ENCODE measurements around the gene ACAP1.
"Not testable (repeated sequence)": the region's sequence is repeated elsewhere in the genome, so short reads cannot be mapped to it uniquely, and the experiment has no call there.

The ACAP1 gene

DNA sequence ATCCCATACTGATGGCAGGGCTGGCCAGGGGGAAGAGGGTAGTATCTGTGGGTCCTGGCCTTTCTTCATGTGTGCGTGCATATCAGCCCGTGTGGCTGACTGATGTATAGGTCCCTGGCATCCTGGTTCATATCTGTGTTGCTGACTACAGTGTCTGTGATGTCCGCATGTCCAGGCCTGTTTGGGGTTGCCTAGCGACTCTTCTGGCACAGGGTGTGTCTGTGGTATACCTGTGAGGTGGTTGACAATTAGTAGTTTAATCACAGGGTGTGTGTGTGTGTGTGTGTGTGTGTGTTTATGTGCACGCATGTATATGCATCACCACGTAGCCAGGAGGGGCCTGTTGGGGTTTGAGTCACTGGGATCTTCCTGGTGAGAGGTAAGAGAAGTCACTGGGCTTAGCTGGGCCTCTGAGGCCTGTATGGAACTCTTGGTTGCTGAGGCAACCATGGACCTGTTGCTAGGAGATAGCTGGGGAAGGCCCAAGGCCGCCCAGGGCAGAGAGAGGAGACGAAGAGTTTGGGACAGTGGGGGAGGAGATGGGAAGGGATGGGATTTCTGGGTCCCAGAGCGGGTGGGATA, 18.0 kb downstream of the ACAP1 start:
- no peak for DNase-seq (ENCODE audit: low read depth)

DNA sequence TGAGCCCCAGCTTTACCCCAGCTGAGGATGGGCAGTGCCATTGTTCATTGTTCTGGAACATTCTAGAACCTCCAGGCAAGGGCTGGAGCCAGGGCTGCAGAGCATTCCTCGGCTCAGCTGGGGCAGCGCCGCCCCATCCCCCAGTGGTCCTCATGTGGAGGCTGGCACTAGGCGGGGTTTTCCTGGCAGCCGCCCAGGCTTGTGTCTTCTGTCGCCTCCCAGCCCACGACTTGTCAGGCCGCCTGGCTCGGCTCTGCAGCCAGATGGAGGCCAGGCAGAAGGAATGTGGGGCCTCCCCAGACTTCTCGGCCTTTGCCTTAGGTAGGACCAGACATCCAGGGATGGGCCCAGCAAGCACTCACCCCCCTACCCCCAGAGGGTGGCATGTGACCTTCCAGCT, 18.7 kb downstream of the ACAP1 start, which contains the start of gene TMEM95:
Gene TMEM95, plus strand, starts transcription at position 104 of the 400 bp plus-strand sequence. Its CDS starts 49 bp downstream, at position 153.
- no peak for DNase-seq (ENCODE audit: low read depth)

DNA sequence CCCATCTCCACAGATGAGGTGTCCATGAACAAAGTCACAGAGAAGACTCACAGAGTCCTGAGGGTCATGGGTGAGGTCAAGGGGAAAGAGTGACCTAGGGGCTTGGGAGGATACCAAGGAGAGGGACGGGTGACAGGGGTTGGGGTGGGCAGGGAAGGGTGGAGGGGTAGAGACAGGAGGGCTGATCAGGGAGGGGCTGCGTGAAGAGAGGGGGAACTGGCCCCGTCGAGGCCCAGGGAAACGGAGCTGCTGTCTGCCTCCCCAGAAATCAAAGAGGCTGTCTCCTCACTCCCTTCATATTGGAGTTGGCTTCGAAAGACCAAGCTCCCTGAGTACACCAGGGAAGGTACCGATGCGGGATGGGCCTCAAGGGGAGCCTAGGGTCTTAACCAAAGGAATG, 19.2 kb downstream of the ACAP1 start:
- no peak for DNase-seq (ENCODE audit: low read depth)

DNA sequence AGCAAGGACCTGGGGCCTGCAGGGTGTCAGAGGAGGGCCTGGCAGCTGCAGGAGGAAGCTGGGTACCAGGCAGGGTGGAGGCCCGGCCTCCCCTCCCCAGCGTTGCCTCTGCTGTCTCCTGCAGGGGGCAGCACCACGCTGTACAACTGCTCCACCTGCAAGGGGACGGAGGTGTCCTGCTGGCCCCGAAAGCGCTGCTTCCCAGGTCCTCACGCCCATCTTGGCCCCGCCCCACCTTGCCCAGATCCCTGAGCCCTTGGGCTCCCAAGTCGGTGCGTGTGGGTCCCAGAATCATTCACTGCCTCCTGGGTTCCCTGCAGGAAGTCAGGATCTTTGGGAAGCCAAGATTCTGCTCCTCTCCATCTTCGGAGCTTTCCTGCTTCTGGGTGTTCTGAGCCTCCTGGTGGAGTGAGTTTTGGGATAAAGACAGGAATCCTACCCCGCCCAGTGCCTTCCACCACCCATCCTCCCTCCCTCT, 19.8 kb downstream of the ACAP1 start:
- peak; percentile 73 for DNase-seq (ENCODE audit: low read depth)

DNA sequence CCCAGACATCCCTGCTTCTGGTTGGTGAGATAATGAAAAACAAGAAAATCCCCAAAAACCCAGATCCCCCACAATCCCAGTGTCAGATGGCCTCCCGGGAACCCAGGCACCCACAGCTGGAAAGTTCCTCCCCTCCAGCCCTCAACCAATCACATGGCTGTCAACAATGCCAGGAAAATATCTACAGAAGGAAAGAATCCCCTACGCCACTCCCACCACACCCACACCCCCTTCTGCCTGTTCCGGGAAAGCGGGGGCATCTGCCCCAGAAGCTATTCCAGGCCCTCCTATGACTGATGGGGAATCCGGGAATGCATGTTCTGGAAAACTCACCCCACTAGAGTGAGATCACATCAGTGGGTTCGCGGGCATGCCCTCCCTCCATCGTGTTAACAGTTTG, 20.4 kb downstream of the ACAP1 start:
- DNase-seq (ENCODE audit: low read depth): no peak

DNA sequence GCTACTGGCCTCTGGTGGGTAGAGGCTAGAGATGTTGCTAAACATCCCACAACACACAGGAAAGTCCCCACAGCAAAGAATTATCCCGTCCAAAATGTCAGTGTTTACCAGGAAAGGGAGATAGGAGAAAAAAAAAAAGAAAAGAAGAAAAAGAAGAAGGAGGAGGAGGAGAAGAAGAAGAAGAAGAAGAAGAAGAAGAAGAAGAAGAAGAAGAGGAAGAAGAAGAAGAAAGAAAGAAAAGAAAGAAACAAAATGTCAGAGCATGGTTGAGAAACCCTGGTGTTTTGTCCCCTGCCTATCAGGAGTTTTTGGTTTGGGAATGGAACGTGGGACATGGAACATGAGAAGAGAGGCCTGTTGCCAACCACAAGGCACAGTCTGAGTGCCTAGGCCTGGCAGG, 21.1 kb downstream of the ACAP1 start:
- DNase-seq (ENCODE audit: low read depth): no peak

DNA sequence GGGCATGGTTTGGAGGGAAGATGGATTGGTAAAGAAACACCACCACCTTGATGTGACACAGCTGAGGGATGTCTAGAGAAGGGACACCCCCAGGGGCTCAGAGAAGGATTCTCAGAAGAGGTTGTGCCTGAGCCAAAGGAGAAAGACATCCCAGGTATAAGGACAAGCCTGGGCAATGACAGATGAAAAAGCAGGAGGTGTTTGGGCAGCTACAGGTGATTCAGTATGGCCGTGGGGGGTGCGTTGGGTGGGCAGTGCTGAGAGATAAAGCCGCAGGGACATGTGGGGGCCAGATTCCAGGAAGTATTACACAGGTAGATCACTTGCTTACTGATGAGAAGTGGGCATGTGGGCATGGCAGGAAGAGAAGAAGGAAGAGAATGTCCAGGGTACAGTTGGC, 25.6 kb downstream of the ACAP1 start:
- no peak for DNase-seq (ENCODE audit: low read depth)

DNA sequence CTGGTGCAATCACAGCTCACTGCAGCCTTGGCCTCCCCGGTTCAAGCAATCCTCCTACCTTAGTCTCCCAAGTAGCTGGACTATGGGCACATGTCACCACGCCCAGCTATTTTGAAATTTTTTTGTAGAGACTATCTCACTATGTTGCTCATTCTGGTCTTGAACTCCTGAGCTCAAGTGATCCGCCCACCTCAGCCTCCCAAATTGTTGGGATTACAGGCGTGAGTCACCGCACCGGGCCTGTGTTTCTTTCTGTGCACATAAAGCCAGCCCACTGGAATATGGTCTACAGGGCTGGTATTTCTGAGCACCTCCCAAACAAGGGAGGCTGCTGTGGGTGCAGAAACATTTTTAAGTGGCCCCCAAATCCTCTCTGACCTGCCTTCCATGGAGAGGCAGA, 27.0 kb downstream of the ACAP1 start:
- no peak for DNase-seq (ENCODE audit: low read depth)

DNA sequence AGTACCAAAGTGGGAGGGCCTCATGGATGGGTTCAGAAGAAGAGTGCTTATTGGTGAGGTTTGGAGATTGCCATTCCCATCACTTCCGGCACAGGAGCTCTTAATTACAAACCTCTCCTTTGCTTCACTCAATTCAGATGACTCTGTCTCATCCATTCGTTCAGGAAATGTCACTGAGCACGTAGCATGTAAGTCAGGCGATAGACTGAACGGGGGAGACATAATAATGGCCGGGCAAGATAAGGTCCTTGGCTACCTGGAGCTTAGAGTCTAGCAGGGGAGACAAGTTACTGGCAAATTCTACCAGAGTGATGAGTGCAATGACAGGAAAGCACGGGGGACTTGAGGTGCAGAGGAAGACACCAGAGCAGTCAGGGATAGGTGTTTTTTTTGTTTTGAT, 29.6 kb downstream of the ACAP1 start:
- not testable (repeated sequence) for DNase-seq (ENCODE audit: low read depth)

DNA sequence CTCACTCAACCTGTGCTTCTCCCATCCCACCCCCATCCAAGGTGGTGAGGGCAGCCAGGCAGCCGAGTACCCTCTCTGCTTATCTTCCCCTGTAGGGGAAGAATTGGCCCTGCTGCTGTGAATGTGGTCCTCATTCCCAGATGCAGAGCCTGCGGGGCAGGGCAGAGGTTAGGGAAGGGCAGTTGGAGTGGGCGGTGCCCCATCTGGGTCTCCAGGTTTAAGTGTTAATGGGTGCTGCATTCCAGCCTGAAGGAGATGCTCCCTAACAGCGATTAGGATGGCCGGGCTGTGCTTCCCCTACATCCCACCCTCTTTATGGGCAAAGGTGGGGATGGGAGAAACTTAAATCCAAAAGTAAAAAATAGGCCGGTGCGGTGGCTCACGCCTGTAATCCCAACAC, 30.8 kb downstream of the ACAP1 start:
- DNase-seq (ENCODE audit: low read depth): no peak

DNA sequence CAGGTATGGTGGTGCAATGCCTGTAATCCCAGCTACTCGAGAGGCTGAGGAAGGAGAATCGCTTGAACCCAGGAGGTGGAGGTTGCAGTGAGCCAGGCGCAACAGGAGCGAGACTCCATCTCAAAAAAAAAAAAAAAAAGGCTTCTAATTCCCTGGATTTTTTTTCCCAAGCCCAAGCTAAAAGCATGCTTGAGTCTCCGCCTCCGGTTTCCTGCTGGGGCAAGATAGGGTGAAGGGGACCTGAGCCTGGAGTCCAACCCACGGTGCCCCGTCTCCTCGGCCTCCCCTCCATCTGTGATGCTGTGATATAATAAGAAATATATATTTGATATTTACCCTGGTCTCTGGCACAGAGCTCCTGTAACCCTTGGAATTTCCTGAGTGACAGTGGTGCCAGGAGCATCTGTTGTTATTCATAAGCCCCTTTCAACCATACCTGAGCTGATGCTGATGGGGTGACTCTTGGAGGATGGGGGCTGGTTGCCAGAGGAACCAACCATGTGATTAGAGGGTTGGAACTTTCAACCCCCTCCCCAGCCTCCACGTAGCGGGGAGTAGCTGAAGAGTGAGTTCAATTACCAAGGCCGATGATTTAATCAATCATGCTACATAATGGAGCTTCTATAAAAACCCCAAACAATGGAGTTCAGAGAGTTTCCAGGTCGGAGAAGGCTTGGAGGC, 31.7 kb downstream of the ACAP1 start:
- DNase-seq (ENCODE audit: low read depth): no peak

DNA sequence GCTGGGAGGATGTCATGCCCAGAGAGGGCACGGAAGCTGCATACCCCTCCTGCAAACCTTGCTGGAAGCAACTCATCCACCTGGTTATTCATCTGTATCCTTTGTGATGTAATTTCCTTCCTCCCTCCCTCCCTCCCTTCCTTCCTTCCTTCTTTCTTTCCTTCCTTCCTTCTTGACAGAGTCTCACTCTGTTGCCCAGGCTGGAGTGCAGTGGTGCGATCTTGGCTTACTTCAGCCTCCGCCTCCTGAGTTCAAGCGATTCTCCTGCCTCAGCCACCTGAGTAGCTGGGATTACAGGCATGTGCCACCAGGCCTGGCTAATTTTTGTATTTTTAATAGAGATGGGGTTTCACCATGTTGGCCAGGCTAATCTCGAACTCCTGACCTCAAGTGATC, 32.3 kb downstream of the ACAP1 start:
- DNase-seq (ENCODE audit: low read depth): not testable (repeated sequence)

DNA sequence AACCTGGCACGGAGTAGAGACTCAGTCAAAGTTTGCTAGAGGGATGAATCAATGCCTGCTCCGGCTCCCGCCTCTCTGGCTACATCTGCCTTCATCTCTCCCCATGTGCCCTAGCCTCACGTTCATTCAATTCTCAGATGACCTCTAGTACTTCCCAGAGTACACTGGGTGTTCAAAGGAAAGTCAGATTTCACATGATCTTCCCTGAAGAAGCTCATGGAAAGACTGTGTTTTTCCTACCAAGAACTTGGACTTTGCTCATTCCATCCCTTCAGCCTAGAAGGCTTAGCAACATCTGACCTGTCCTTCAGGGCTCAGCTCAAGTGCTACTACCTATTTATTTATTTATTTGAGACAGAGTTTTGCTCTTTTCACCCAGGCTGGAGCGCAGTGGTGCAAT, 33.5 kb downstream of the ACAP1 start:
- no peak for DNase-seq (ENCODE audit: low read depth)

DNA sequence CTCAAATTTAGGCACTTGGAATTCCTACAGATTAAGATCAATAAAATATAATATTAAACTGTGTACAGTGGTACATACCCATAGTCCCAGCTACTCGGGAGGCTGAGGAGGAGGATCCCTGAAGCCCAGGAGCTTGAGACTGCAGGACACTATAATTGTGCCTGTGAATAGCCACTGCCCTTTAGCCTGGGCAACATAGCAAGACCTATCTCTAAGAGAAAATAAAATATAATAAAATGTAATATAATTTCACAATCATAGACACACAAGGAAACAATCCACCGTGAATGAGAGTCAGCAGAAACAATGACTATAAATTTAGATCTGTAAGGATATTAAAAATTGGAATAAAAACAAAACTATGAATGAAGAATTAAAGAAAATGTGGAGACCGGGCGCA, 34.5 kb downstream of the ACAP1 start:
- DNase-seq (ENCODE audit: low read depth): no peak

DNA sequence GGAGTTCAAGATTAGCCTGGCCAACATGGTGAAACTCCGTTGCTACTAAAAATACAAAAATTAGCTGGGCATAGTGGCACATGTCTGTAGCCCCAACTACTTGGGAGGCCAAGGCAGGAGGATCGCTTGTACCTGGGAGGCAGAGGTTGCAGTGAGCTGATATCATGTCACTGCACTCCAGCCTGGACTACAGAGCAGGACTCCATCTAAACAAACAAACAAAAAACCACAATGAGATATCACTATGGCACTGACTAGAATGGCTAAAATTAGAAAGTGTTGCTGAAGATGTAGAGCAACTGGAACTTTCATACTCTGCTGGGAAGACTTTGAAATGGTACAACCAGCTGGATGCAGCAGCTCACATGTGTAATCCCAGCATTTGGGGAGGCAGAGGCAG, 38.0 kb downstream of the ACAP1 start:
- no peak for DNase-seq (ENCODE audit: low read depth)

DNA sequence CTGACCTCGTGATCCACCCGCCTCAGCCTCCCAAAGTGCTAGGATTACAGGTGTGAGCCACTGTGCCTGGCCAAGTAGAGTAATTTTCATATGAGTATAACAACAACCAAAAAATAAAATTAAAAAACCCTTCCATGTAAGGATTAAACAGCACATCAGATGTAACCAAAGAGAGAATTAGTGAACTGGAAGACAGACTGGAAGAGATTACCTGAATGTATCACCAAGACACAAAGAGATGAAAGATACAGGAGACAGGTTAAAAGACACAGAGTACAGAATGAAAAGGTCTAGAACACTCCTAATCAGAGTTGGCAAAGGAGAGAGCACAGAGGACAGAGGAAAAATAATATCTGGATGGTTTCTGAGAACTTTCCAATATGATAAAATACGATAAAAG, 42.8 kb downstream of the ACAP1 start:
- no peak for DNase-seq (ENCODE audit: low read depth)

DNA sequence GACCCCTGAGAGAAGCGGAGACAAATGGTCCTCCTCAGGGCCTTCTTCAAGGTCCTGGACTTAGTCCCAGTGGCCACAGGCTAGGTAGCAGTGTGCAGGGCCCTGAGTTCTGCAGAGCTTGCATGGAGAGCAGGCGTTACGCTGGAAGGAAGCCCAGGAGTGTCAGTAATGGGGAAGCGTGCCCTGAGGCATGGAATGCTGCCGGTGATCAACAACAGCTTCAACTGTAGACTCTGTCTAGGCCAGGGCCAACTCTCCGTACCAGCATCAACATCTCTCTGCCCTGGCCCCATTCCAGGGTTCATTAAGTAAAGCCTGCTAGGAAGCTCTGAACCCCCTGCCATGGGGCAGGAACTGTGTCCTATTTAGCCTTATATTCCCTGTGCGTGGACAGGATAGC, 44.0 kb downstream of the ACAP1 start:
- DNase-seq (ENCODE audit: low read depth): no peak

DNA sequence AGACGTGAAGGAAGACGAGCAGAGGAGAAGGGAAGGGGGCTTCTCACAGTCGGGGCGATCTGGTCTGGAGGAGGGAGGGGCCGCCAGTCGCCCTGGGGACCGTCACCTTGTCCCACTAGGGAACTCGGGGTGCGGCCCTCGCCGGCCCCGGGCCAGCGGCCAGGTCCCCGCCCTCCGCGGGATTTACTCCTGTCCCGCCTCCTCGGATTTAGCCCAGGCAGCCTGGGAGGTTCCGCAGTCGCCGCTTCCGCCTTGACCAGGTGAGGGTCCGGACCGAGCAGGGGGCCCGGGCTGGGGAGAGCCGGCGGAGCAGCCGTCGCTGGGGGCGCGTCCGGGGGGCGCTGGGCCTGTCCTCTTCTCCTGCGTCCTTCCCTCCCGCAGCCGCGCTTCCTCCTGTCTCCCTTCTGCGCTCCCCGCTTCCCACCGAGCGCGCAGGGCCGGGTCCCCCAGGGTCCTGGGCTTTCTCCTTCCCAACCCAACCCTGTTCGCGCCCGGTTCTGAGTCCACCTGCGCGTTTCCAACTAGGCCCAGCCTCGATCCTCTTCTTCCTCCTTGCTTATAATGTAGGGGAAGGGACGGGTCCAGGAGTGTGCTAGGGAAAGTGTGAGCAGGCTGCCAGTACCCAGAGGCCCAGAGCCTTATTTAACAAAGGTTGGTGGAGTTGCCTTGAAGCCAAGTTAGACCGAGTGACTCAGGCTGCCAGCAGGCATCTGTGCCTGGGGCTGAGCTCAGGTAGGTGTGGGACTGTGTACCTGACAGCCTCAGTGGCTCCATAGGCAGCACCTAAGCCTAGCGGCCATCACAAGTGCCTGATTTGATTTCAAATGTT, 44.7 kb downstream of the ACAP1 start, which contains the start of gene TNK1:
Gene TNK1, plus strand, starts transcription at position 235 of the 829 bp plus-strand sequence. CDS start 1,838 bp downstream, outside the sequence.
- DNase-seq (ENCODE audit: low read depth): no peak

DNA sequence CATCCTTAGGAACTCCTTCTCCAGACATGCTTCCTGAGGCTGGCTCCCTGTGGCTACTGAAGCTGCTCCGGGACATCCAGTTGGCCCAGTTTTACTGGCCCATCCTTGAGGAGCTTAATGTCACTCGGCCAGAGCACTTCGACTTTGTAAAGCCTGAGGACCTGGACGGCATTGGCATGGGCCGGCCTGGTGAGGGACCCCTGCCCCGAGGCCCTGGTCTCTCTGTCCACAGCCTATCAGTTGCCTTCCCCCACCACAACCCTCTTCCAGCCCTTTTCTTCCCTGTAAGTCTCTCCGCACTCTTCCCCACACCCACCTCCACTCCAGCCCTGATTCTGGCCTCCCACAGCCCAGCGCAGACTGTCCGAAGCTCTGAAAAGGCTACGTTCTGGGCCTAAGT, 46.6 kb downstream of the ACAP1 start:
- no peak for DNase-seq (ENCODE audit: low read depth)

DNA sequence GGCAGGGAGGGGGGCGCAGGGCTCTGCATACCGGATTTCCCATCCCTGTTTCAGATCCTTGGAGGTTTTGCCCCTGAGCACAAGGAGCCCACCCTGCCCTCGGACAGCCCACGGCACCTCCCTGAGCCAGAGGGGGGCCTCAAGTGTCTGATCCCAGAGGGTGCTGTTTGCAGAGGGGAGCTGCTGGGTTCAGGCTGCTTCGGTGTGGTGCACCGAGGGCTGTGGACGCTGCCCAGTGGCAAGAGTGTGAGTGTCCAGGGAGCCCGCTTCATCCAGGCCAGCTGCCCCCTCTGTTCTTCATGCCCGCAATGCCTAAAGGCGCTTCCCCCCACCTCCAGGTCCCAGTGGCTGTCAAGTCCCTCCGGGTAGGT, 47.0 kb downstream of the ACAP1 start:
- no peak for DNase-seq (ENCODE audit: low read depth)

DNA sequence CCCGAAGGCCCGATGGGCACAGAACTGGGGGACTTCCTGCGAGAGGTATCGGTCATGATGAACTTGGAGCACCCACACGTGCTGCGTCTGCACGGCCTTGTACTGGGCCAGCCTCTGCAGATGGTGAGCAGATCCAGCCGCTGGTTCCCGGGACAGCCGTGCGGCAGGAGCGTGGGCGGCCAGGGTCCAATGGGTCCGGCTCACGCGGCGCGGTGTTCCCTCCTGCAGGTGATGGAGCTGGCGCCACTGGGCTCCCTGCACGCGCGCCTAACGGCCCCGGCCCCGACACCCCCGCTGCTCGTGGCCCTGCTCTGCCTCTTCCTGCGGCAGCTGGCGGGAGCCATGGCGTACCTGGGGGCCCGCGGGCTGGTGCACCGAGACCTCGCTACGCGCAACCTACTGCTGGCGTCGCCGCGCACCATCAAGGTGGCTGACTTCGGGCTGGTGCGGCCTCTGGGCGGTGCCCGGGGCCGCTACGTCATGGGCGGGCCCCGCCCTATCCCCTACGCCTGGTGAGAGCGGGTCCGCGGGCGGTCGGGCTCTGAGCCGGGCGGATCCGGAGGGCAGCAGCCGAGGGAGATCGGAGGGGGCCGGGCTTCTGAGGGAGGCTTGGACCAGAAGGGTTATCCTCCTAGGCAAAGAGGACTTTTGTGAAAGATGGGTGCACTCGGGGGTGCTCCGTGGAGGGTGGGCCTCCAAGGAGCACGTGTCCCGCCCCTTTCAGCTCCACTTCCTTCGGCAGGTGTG, 47.6 kb downstream of the ACAP1 start:
- peak; percentile 61 for DNase-seq (ENCODE audit: low read depth)

DNA sequence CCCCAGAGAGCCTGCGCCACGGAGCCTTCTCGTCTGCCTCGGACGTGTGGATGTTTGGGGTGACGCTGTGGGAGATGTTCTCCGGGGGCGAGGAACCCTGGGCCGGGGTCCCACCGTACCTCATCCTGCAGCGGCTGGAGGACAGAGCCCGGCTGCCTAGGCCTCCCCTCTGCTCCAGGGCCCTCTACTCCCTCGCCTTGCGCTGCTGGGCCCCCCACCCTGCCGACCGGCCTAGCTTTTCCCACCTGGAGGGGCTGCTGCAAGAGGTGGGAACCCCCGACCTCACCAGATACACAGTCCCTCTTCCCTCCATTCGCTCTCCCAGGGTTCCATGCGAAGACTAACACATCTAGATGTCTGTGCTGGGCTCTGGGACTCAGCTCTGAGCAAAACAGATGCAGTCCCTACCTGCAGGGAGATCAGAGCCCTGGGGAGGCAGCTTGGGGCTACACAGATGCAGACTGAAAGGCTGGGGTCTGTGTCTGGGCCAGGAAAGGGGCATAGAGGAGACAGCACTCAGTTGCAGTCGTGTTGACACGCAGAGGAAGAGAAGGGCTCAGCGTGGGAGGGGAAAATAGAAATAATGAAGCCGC, 48.3 kb downstream of the ACAP1 start:
- DNase-seq (ENCODE audit: low read depth): no peak

Measured in stimulated activated CD8-positive, alpha-beta memory T cell treated with anti-CD3 and anti-CD28 coated beads, Interleukin-4, amount 100 ng/mL, for 24 hours (primary cell).